Motor neuron (in vitro differentiated cells): Measurements from ENCODE around the gene CIC. TPM values are rescaled to one million over a fixed set of nuclear protein-coding genes. Genes with fewer than 3 reads are reported as not detected.
A peak's percentile ranks its signal among the peaks of the same experiment; 100 is the strongest.

Source experiments
- ATAC-seq, 8 experiments: fragments of 200-7000 bp; cut with Tn5 transposase; replicated peaks in 6 of 8; 2 replicates each; pipeline ENCODE4 v1.8.0; 2021; ENCODE audit warnings: mild to moderate bottlenecking in 8 of 8, moderate library complexity in 8 of 8
- H3K27ac ChIP-seq, 2 donors: fragments of 250-450 bp; sonication (Bioruptor Pico); 2 replicates each; pipeline ENCODE4 v1.9.0; 2021; ENCODE audit warnings: antibody characterized with exemption in 2 of 2, mild to moderate bottlenecking in 2 of 2, moderate library complexity in 1 of 2
- H3K4me1 ChIP-seq, 2 donors: fragments of 250-450 bp; sonication (Bioruptor Pico); replicated peaks in 1 of 2; 2 replicates each; pipeline ENCODE4 v1.6.1; 2021; ENCODE audit warnings: antibody characterized with exemption in 2 of 2, mild to moderate bottlenecking in 2 of 2, moderate library complexity in 1 of 2
- H3K4me3 ChIP-seq, 5 donors: fragments of 250-450 bp; sonication (Bioruptor Pico); 2 replicates each; pipeline ENCODE4 v1.9.0; 2021; ENCODE audit warnings: antibody characterized with exemption in 5 of 5, mild to moderate bottlenecking in 5 of 5, moderate library complexity in 4 of 5
- WGBS, 10 experiments: fragments of 450-650 bp; shearing (Covaris generic); methylation state at CpG; one replicate each; pipeline ENCODE4 v1.0.0; 2022; 5-methylcytosine and 5-hydroxymethylcytosine counted together
- in situ Hi-C, 9 experiments: fragments of 400-800 bp; cut with MboI; loops; one replicate each; pipeline ENCODE4 v1.15.0; 2021; ENCODE audit warnings: low sequenced_read_pairs in 9 of 9, low pct_unique_long_range_greater_than_20kb in 2 of 9; ENCODE audit not compliant: unreplicated experiment in 9 of 9
- total RNA-seq, 8 experiments: library from RNA; unstranded; fragments of 300-600 nt; gene quantifications; 2 replicates each; pipeline versions ENCODE4 v1.2.3 to v1.2.4, GENCODE V29; 2022

CIC gene
- total RNA-seq, 8 experiments from 2014 or later: 15.8 to 59.1 (median 27.9) TPM

DNA sequence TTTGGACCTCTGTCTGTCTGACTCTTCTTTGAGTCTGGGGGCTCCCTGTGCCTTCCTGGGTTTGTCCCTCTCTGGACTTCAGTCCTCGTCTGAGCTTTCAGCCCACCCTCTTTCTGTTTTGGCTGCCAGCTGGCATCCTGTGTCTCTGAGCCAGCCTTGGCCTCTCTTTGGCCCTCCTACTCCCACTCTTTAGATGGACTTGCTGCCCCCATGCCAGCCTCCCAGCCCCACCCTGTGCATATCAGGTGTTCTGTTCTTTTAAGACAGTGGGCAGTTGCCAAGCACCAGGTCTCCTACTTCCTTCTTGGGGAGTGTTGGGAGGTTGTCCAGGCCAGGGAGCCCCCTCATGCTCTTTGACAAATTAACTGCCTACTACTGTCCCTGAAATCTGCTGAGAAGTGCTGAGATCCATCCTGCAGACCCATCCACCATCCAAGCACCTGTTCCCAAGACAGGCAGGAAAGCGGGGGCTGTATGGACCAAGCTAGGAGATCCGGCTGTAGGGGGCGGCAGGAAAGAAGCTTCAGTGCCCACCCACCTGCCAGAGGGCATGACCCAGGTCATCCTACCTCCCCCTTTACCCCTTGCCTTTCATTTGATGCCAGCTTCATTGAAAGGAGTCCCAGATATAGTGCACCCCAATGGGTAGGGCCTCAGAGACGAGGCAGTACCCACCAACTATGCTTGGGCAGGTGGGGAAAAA, 9.6 kb downstream of the CIC start:
- peak overlapping the region in 2 of 5 donors; percentile 96 to 98 for H3K4me3 ChIP-seq
- peaks cover 42 to 43% of the 10 kb centered on the region in 2 donors for H3K4me1 ChIP-seq
- no peak for ATAC-seq
- 60 to 100% (median 84%) methylated on average over 1 to 3 of the region's 5 CpGs; no CpG with 5 or more reads in 7 of the 10 experiments for WGBS, 10 experiments
- in situ Hi-C loops: no loop called here
- H3K27ac ChIP-seq: peak overlapping the region in 1 of 2 donors; percentile 89

DNA sequence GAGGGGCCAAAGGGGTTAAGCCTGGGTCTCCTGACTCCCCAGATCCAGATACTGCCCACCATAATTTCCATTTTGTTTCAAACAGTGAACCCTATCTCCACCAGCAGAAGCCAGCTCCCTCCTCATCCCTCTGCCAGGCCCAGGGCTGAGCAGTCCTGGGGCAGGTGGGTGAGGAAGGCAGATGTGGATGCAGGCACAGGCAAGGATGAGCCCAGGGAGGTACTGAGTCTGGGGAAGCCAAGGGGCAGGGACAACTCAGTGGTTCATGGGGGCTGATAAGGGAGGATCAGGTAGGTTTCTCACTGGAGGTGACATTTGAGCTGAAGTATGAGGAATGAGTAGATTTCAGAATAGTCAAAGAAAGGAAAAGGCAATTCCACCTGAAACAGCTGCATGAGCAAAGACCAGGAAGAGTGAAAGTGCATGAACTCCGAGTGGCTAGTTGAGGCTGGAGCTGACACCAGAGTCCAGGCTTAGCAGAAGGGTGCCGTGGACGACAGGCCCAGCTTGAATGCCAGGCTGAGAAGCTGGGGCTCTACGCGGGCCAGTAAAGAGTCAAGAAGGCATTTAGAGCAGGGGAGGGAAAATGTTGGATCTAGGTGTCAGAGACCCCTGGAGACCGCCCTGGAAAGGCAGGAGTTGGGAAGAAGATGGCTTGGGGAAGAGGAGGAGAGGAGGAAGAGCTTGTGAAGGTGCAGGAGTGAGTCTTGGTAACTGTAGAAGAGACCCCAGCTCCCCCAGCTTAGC, 10.3 kb downstream of the CIC start:
- peak overlapping the region; percentile 78 to 89 for H3K27ac ChIP-seq
- in situ Hi-C loops: no loop called here
- no peak for ATAC-seq
- peak overlapping the region; percentile 60 to 98 (median 96) for H3K4me3 ChIP-seq
- H3K4me1 ChIP-seq: peaks cover 42 to 43% of the 10 kb centered on the region in 2 donors
- 4 to 40% (median 14%) methylated on average over 1 to 6 of the region's 6 CpGs; no CpG with 5 or more reads in 5 of the 10 experiments for WGBS, 10 experiments

DNA sequence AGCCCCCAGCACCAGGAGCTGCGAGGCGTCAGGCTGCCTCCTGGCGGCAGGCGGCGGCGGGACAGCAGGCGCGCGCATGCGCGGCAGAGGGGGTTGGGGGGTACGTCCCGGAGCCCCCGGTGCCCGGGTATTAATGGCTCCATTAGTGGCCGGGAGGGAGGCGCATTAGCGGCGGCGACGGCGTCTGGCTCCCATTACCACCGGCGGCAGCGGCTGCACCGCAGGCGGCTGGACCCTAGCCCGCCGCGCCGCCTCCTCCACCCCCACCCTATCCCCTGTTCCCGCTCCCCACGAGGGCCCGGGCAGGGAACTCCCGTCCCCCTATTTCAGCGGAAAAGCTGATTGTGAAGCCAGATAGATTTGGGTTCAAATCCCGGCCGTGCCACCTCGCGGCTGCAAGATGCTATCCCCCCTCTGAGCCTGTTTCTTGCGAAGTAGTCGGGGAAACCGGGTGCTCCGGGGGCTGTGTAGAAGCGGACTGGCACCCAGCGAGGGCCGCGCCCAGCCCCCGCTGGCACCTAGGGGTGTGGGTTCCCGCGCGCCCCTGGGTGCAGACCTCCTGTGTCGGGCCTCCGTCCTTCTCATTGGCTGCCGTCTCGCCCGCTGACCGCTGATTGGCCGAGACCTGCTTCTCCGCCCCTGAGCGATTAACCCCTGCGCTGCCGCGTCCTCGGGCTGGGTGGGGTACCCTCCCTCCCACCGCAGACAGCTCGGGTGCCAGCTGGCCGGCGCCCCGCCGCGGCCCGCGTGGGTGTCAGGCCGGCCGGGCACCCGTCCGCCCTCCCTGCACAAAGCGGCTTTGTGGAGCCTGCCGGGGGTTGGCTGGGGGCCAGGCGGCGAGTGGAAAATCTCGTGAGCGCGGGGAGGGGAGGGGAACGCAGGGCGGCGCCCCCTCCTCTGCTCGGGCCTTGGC, 11.1 kb downstream of the CIC start:
- peak overlapping the region; percentile 78 to 89 for H3K27ac ChIP-seq
- in situ Hi-C loops: no loop called here
- ATAC-seq: peak; percentile 16 to 59 (median 42)
- WGBS, 10 experiments: 0% methylated on average over 26 of the region's 89 CpGs; no CpG with 5 or more reads in 9 of the 10 experiments
- H3K4me1 ChIP-seq: peaks cover 42% of the 10 kb centered on the region in 2 donors
- H3K4me3 ChIP-seq: peak overlapping the region; percentile 60 to 98 (median 96)

DNA sequence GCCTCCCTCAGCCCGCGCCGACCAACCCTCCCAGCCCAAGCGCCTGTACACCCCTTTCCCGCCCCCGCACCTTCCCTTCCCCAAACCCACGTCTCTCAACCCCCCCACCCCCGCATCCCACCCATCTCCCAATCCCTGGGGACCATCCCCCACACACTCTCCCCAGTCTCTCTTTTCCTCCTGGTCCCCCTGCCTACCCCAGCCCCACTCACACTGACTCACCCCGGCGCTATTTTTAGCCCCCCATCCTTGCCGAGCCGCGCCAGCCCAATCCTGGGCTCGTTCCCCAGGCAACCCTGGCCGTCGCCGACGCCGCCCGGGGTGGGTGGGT, 11.7 kb downstream of the CIC start:
- H3K27ac ChIP-seq: peak overlapping the region; percentile 78 to 89

GRCh38 chr19:42281146-42281826, 12.2 kb downstream of the CIC start:
- H3K27ac ChIP-seq: peak overlapping the region; percentile 78 to 89
- H3K4me1 ChIP-seq: peaks cover 52 to 53% of the 10 kb centered on the region in 2 donors
- in situ Hi-C loops: no loop called here
- WGBS, 10 experiments: no CpG with 5 or more reads among the region's 25 CpGs
- ATAC-seq: peak; percentile 6 to 28 (median 20)
- peak overlapping the region; percentile 60 to 98 (median 96) for H3K4me3 ChIP-seq

More for the DNA sequence above, 11.7 kb downstream of the CIC start:
- peak; percentile 2 to 39 (median 26) for ATAC-seq
- in situ Hi-C loops: no loop called here
- Histone ChIP-seq H3K4me3 (peak overlapping the region; percentile 60 to 98 (median 96)), H3K4me1 (peaks cover 47 to 48% of the 10 kb centered on the region in 2 donors)
- no CpG with 5 or more reads among the region's 20 CpGs for WGBS, 10 experiments

DNA sequence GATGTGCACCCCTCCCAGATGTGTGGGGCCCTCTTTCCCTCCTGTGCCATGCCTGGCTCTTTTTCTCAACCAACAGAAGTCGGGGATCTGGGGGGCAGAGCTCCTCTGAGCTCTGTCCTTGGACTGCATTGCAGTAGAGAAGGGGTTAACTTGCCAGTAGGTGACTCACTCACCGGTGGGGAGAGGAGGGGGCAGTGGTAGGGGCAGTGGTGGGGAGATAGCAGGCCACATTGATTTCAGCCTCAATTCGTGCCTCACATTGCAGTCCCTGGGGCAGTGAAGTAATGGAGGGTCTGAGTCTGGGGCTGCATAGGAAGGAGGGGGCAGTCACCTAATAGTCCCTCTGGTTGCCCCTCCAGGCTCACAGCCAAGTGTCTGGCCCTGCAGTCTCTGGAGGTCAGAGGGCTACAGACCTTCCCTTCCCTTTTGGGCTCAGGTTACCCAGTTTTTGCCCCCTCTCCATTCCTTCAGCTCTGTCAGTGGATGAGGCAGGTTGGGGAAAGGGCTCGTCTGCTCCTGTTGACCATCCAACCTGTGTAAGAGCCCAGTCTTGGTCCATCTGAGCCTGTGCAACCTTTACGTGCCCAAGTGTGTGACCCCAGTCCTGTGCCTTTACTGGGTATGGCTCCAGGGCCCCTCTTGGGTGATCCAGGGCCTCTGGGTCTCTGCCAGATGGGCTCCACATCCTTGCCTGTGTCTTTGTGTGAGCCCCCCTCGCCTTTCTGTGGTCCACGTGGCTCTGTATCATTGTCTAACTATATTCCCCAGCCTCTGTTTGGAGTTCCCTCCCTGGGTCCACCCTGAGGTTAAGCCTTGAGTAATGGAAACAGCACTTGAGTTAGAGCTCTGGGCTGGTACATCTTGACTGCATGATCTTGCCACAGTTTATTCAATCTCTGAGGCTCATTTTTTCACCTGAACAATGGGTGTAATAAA, 13.0 kb downstream of the CIC start:
- H3K4me3 ChIP-seq: peak overlapping the region; percentile 60 to 98 (median 96)
- H3K4me1 ChIP-seq: peaks cover 52 to 53% of the 10 kb centered on the region in 2 donors
- in situ Hi-C loops: no loop called here
- WGBS, 10 experiments: 0 to 57% (median 0%) methylated on average over 1 to 3 of the region's 7 CpGs; no CpG with 5 or more reads in 5 of the 10 experiments
- peak overlapping the region; percentile 78 to 89 for H3K27ac ChIP-seq
- ATAC-seq: peak in 5 of 8 experiments; percentile 7 to 26 (median 15)

- H3K4me3 ChIP-seq: peak overlapping the region; percentile 81 to 98 (median 97)
- in situ Hi-C loops: no loop called here
- no peak for ATAC-seq
- H3K4me1 ChIP-seq: peaks cover 46 to 49% of the 10 kb centered on the region in 2 donors
- H3K27ac ChIP-seq: peak overlapping the region; percentile 78 to 89
- 0 to 8% methylated on average over 1 to 2 of the region's 4 CpGs; no CpG with 5 or more reads in 8 of the 10 experiments for WGBS, 10 experiments
Measured at GRCh38 chr19:42282819-42283187, 13.8 kb downstream of the CIC start.

GRCh38 chr19:42283188-42284065, 14.4 kb downstream of the CIC start:
- H3K27ac ChIP-seq: peak overlapping the region; percentile 98 to 100
- H3K4me1 ChIP-seq: peaks cover 40 to 49% of the 10 kb centered on the region in 2 donors
- in situ Hi-C loops: no loop called here
- peak; percentile 22 to 60 (median 52) for ATAC-seq
- peak overlapping the region; percentile 81 to 98 (median 97) for H3K4me3 ChIP-seq
- 0 to 41% (median 29%) methylated on average over 1 to 6 of the region's 74 CpGs; no CpG with 5 or more reads in 6 of the 10 experiments for WGBS, 10 experiments

- WGBS, 10 experiments: no CpG with 5 or more reads among the region's 76 CpGs
- ATAC-seq: peak in 4 of 8 experiments; percentile 5 to 15 (median 8)
- H3K4me3 ChIP-seq: peak overlapping the region; percentile 81 to 98 (median 97)
- peaks cover 36 to 43% of the 10 kb centered on the region in 2 donors for H3K4me1 ChIP-seq
- in situ Hi-C loops: no loop called here
- peak overlapping the region; percentile 98 to 100 for H3K27ac ChIP-seq
Measured at GRCh38 chr19:42284066-42284501, 15.0 kb downstream of the CIC start.

- Histone ChIP-seq H3K4me1 (peaks cover 31 to 38% of the 10 kb centered on the region in 2 donors), H3K4me3 (peak overlapping the region; percentile 81 to 98 (median 97)), H3K27ac (peak overlapping the region; percentile 98 to 100)
- 2 to 100% (median 10%) methylated on average over 1 to 9 of the region's 41 CpGs; no CpG with 5 or more reads in 5 of the 10 experiments for WGBS, 10 experiments
- no peak for ATAC-seq
- in situ Hi-C loops: no loop called here
Measured at GRCh38 chr19:42284591-42285341, 15.7 kb downstream of the CIC start.
